ENCODE results near the gene PRR35. TPM values are rescaled to one million over a fixed set of nuclear protein-coding genes. Genes with fewer than 3 reads are reported as not detected.
A peak's percentile ranks its signal among the peaks of the same experiment; 100 is the strongest.

PRR35 gene
- total RNA-seq, 2 donors from 2014 or later = 0.12 to 0.64 TPM

DNA sequence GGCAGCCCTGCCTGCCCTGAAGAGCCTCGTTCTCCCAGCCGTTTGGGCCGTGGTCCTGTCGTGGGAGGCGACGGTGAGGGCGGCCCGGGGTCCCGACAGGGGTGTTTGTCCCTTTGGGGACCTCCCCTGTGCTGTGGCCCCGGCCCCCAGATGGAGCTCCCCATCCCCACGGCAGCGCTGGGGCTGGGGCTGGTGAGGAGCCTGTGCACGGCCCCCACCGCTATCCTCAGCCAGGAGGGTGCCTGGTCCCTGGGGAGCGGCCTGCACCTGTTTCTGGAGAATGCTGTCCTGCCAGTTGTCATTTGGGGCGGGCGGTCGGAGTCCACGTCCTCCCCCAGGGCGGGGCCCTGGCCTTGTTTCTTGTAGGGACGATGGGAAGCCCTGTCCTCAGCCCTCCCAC is 26.1 kb upstream of the PRR35 start:
- Mint-ChIP-seq H3K4me3 (no peak overlapping the region), H3K27ac (no peak overlapping the region), H3K27me3 (no peaks in the 10 kb centered on the region), H3K4me1 (ENCODE audit: low read depth in 2 of 2) (peaks cover 14 to 15% of the 10 kb centered on the region in 2 donors), H3K36me3 (no peaks in the 10 kb centered on the region), H3K9me3 (no peaks in the 10 kb centered on the region)
- no peak for DNase-seq (ENCODE audit: low spot score)
- ATAC-seq = no peak

DNA sequence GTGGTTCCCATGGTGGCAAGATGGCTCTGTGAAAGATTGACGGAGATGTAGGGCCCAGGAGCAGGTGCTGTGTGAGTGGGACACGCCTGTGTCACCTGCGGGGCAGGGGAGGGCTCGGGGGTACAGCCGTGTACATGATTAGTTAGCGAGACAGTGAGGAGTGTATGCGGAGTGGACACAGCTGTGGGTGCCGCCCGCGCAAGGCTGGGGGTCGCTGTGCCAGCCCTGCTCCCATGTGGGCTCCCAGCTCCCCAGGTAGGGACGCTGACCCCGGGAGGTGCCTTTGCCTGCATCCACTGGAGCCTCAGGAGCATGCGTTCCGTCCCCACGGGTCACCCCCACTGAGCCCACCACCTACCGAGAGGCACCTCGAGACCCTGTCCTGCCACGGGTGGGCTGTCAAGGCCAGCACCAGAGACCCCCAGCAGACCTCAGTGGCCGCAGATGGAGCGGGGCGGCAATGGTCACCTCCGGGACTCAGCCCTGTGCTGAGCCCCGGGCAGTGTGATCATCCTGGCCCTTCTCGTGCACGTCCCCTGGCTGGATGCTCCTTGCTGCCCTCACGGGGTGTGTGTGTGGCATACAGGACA is 25.2 kb upstream of the PRR35 start:
- H3K36me3 Mint-ChIP-seq = no peaks in the 10 kb centered on the region
- H3K4me3 Mint-ChIP-seq = no peak overlapping the region
- no peak for ATAC-seq
- DNase-seq (ENCODE audit: low spot score) = no peak
- H3K27me3 Mint-ChIP-seq = no peaks in the 10 kb centered on the region
- H3K27ac Mint-ChIP-seq = no peak overlapping the region
- H3K9me3 Mint-ChIP-seq = no peaks in the 10 kb centered on the region
- H3K4me1 Mint-ChIP-seq (ENCODE audit: low read depth in 2 of 2) = peaks cover 7 to 13% of the 10 kb centered on the region in 2 donors

DNA sequence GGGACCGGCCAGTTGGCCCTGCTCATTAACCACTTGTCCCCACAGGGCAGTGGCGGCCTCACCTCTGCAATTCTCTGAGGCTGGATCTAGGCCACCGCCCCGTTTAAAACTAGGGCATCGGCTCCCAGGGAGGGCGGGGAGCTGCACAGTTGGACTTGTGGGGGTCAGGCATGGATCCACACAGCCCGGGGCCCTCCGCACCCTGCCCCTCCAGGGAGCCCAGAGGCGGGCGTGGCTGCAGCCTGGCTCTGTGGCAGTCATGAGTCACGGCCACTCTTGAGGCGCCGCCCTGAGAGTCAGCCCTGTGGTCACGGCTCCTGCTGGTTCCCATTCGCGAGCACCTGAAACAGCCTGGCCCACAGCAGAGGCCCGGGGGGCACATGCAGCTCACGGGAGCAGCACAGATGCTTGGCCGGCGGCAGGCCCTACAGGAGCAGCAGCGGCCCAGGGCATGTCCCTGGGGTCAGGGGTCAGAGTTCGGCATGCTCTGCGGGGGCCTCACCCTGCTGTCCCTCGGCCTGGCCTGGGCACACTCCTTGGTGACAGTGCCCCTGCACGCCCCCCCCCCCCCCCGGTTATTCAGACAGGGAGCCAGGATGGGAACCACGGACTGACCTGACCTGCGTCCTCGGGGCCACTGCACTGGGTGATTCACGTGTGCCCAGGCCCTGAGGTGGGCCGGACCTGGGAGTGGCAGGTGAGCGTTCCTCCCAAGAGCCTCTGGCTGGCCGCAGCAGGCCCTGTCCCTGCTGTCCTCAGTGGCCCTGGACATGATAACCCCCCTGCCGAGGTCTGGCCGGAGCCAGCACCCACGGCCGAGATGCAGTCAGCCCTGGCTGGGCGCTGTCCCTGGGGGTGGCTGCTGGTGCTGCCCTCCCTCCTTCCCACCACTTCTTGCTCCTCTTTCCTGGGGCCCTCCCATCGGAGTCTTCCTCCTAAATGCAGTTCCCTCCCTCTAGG is 24.5 kb upstream of the PRR35 start:
- Mint-ChIP-seq H3K4me1 (ENCODE audit: low read depth in 2 of 2) (peaks cover 0 to 7% of the 10 kb centered on the region in 2 donors), H3K4me3 (no peak overlapping the region), H3K27ac (no peak overlapping the region), H3K27me3 (no peaks in the 10 kb centered on the region), H3K36me3 (no peaks in the 10 kb centered on the region), H3K9me3 (no peaks in the 10 kb centered on the region)
- DNase-seq (ENCODE audit: low spot score) = no peak
- ATAC-seq = peak in 1 of 2 donors; percentile 11

DNA sequence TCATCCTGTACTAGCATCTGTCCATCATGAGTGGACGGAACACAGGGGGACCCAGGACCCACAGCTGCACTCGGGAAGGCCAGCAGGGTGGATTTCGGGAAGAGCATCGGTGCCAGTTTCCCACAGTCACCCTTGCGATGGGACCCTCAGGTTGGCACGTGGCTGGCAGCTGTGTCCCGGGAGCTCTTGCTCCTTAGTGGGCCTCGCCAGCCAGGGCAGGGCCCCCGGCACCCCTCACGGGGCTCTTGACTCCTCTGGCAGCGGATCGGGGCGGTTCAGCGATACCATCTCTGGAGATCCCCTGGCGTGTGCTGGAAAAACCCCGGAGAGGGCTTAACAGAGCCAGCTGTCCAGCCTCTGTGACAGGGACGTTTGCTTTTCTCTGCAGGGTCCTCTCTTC is 23.4 kb upstream of the PRR35 start:
- DNase-seq (ENCODE audit: low spot score) (no peak), ATAC-seq (no peak)
- H3K36me3 Mint-ChIP-seq = no peaks in the 10 kb centered on the region
- peaks cover 0 to 7% of the 10 kb centered on the region in 2 donors for H3K4me1 Mint-ChIP-seq (ENCODE audit: low read depth in 2 of 2)
- H3K27me3 Mint-ChIP-seq = no peaks in the 10 kb centered on the region
- no peak overlapping the region for H3K27ac Mint-ChIP-seq
- H3K4me3 Mint-ChIP-seq = no peak overlapping the region
- H3K9me3 Mint-ChIP-seq = no peaks in the 10 kb centered on the region

DNA sequence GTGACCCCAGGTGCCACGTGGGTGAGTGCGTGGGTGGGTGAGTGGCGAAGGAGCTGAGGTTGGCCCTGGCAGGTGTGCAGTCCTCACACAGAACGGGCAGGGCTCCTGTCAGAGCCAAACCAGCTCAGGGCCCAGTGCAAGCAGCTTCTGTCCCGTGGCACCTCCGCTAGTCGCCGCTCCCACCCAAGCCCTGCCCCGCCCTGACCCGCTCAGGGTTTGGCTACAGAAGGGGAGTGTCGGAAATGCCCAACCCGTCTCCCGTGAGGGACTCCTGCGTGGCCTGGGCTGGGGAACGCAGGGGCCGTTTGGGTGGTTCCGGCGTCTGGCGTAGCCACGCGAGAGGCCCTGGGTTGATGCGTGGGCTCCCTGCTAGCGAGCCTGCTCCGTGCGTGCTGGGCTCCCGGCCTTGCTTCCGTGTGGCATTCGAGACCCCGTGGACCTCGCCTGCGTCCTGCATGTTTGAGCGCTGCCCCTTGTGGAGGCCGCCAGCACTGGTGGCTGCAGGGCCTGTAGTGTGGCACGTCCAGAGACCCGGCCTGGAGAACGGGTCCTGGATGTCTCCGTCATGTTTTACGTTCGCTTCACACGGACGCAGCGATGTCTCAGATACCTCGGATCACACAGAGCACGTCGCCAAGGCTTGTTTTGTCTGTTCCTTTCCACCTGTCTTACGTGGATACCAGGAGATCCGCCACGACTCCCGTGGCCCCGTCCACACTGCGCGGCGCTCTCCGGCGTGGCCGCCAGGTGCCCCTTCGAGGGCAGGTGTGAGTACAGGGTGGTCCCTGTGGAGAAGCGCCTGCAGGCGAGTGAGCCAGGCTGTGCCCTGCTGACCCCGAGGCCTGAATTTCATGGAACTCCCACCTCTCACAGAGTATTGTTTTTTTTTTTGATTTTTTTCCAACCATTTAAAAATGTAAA is 22.5 kb upstream of the PRR35 start:
- ATAC-seq = no peak
- DNase-seq (ENCODE audit: low spot score) = no peak
- Mint-ChIP-seq H3K9me3 (no peaks in the 10 kb centered on the region), H3K4me1 (ENCODE audit: low read depth in 2 of 2) (peaks cover 0 to 11% of the 10 kb centered on the region in 2 donors), H3K36me3 (no peaks in the 10 kb centered on the region), H3K4me3 (no peak overlapping the region), H3K27ac (no peak overlapping the region), H3K27me3 (no peaks in the 10 kb centered on the region)

DNA sequence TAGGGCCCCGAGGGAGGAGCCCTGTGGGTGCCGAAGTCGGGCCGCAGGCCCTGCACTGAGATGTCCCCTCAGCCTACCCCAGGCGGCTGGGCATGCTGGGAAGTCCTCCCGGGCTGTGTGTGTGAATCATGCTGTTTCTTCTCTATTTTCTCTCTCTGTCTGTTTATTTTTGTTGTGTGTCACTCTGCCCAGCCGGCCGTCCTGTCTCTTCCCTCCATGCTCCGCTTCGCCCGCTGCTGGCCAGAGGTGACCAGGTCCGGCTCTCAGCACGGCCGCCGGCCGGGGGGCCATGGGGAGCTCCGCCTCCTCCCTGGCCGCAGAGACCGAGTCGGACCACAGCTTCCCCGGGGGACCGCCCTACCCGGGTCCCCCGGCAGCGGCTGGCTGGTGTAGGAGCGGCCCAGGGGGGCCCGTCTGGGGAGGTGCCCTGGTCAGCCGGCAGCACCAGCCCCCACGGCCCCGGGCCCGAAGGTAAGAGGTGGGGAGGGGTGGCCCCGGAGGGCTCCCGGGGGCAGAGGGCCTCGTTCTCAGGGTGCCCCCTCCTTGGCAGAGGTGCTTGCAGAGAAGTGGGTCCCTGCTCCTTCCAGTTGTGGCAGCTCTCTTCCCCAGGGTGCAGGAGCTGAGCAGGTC is 20.2 kb upstream of the PRR35 start:
- no peak for ATAC-seq
- Mint-ChIP-seq H3K4me1 (ENCODE audit: low read depth in 2 of 2) (peaks cover 0 to 8% of the 10 kb centered on the region in 2 donors), H3K27me3 (no peaks in the 10 kb centered on the region), H3K4me3 (no peak overlapping the region), H3K36me3 (no peaks in the 10 kb centered on the region), H3K27ac (no peak overlapping the region), H3K9me3 (no peaks in the 10 kb centered on the region)
- DNase-seq (ENCODE audit: low spot score) = no peak

DNA sequence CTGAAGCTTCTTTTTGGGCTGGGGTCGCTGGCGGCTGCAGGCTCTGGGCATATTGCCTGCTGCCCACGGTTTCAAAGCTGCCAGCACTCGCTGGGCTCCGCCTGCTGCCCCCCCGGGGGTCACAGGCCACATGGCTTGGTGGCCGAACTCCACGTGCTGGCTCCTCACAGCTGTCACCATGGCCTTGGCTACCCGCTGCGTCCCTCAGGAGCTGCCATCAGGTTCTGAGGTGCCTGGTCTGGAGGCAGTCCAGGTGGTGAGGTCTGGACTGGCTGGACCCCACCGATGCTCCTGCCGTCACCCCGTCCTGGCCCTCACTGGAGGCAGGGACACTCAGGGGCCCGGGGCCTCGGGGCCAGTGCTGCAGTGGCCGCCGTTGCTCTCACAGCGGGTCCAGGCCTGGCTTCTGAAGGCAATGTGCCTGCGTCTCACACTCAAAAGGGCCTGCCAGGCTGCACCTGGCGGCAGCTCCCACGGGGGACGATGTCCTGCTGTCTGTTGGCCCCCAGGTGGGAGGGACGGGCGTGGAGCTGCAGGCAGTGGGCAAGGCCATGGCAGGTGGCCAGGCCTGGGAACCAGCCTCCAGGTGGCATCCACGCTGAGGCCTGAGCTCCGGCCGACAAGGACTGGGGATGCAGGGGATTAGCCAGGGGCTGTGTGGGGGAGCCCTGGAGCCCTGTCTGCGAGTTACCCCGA is 19.4 kb upstream of the PRR35 start:
- no peaks in the 10 kb centered on the region for H3K9me3 Mint-ChIP-seq
- no peak overlapping the region for H3K4me3 Mint-ChIP-seq
- no peaks in the 10 kb centered on the region for H3K36me3 Mint-ChIP-seq
- H3K4me1 Mint-ChIP-seq (ENCODE audit: low read depth in 2 of 2) = peaks cover 0 to 8% of the 10 kb centered on the region in 2 donors
- ATAC-seq (no peak), DNase-seq (ENCODE audit: low spot score) (no peak)
- H3K27ac Mint-ChIP-seq = no peak overlapping the region
- H3K27me3 Mint-ChIP-seq = no peaks in the 10 kb centered on the region

DNA sequence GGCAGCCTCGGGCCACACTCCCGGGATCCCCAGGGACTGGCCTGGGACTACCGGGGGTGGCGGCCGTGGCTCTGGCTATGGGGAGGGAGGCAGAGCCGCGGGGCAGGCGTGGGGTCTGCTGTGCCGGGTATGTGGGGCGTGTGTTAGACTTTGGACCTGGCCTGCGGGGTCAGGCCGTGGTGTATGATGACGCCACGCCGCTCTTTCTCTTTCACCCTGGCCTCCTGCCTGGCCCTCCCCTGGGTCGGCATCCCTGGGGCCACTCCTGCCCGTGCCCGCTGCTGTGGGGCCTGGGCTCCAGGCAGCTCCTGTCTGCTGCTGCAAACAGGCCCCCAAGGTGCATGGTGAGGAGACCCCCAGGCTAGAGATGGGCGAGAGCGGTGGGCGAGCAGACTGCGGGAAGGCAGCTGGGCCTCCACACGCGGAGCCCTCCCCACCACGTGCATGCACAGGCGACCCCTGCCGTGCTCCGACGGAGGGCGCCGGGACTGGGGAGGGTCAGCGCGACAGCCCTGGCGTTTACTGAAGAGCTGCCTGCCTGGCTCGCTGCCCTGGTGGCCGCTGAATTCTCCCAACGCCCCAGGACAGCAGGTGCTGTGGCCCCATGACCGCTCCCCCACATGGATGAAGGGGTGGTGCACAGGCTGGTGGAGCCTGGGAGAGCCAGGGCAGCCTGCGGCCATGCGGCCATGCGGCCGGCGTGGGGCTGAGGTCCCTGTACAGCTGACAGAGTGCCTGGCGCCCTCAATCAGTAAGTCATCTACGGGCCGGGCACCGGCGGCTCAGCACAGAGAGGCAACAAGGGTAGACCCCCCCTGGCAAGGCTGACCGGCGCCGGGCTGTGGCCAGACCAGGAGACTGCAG is 16.7 kb upstream of the PRR35 start:
- ATAC-seq (no peak), DNase-seq (ENCODE audit: low spot score) (no peak)
- H3K27me3 Mint-ChIP-seq = no peaks in the 10 kb centered on the region
- H3K27ac Mint-ChIP-seq = no peak overlapping the region
- no peaks in the 10 kb centered on the region for H3K9me3 Mint-ChIP-seq
- H3K4me3 Mint-ChIP-seq = no peak overlapping the region
- H3K36me3 Mint-ChIP-seq = no peaks in the 10 kb centered on the region
- peaks cover 0 to 8% of the 10 kb centered on the region in 2 donors for H3K4me1 Mint-ChIP-seq (ENCODE audit: low read depth in 2 of 2)

DNA sequence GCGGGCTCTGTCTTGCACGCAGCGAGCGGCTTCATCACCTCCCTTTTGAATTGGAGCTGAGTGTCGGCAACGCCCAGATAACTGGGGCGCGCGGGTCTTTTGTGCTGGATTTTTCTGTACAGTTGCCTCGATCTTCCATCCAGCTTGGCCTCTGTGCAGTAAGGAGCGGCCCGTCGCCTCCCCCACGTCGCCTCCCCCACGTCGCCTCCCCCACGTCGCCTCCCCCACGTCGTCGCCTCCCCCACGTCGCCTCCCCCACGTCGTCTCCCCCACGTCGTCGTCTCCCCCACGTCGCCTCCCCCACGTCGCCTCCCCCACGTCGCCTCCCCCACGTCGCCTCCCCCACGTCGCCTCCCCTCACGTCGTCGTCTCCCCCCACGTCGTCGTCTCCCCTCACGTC is 15.7 kb upstream of the PRR35 start:
- no peaks in the 10 kb centered on the region for H3K36me3 Mint-ChIP-seq
- ATAC-seq (no peak), DNase-seq (ENCODE audit: low spot score) (no peak)
- peaks cover 0 to 4% of the 10 kb centered on the region in 2 donors for H3K4me1 Mint-ChIP-seq (ENCODE audit: low read depth in 2 of 2)
- no peak overlapping the region for H3K27ac Mint-ChIP-seq
- no peaks in the 10 kb centered on the region for H3K27me3 Mint-ChIP-seq
- H3K9me3 Mint-ChIP-seq = no peaks in the 10 kb centered on the region
- H3K4me3 Mint-ChIP-seq = no peak overlapping the region

DNA sequence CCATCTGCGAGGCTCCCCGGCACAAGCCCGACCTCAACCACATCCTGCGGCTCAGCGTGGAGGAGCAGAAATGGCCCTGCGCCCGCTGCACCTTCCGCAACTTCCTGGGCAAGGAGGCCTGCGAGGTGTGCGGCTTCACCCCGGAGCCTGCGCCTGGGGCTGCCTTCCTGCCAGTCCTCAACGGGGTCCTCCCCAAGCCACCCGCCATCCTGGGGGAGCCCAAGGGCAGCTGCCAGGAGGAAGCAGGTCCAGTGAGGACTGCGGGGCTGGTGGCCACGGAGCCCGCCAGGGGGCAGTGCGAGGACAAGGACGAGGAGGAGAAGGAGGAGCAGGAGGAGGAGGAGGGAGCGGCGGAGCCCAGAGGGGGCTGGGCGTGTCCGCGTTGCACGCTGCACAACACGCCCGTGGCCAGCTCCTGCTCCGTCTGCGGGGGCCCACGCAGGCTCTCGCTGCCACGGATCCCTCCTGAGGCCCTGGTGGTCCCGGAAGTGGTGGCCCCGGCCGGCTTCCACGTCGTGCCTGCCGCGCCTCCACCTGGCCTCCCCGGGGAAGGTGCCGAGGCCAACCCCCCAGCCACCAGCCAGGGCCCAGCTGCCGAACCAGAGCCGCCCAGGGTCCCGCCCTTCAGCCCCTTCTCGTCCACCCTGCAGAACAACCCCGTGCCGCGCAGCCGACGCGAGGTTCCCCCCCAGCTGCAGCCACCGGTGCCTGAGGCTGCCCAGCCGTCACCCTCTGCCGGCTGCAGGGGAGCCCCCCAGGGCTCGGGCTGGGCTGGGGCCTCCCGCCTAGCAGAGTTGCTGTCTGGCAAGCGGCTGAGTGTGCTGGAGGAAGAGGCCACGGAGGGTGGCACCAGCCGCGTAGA is 13.1 kb upstream of the PRR35 start:
- Mint-ChIP-seq H3K4me1 (ENCODE audit: low read depth in 2 of 2) (peaks cover 0 to 3% of the 10 kb centered on the region in 2 donors), H3K27me3 (no peaks in the 10 kb centered on the region), H3K4me3 (no peak overlapping the region), H3K27ac (no peak overlapping the region), H3K36me3 (no peaks in the 10 kb centered on the region), H3K9me3 (no peaks in the 10 kb centered on the region)
- ATAC-seq = peak; percentile 47 to 75
- no peak for DNase-seq (ENCODE audit: low spot score)

DNA sequence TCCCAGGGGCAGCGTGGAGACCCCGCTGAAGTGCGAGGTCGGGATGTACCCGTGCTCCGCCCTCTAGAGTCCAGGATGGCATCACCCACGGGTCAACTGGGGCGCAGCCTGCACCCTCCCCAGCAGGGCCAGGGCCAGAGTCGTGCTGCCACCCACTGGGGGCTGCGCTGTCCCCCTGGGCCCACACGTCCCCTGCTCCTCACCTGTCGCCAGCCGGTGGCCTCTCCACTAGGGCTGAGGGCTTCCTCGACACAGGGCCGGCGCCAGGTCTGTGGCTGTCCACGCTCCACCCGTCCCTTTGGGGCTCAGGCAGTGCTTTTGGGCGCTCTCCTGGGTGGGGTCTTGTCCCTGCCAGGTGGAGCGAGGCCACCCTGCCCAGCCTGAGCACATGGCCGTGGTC is 11.6 kb upstream of the PRR35 start:
- no peak overlapping the region for H3K27ac Mint-ChIP-seq
- DNase-seq (ENCODE audit: low spot score) = no peak
- no peak overlapping the region for H3K4me3 Mint-ChIP-seq
- H3K4me1 Mint-ChIP-seq (ENCODE audit: low read depth in 2 of 2) = no peaks in the 10 kb centered on the region
- ATAC-seq = no peak
- H3K27me3 Mint-ChIP-seq = no peaks in the 10 kb centered on the region
- no peaks in the 10 kb centered on the region for H3K36me3 Mint-ChIP-seq
- no peaks in the 10 kb centered on the region for H3K9me3 Mint-ChIP-seq
